Measurements from ENCODE around the gene PTPN14. TPM values are rescaled to one million over a fixed set of nuclear protein-coding genes. Genes with fewer than 3 reads are reported as not detected.
"Not testable (repeated sequence)": the region's sequence is repeated elsewhere in the genome, so short reads cannot be mapped to it uniquely, and the experiment has no call there.

PTPN14 gene
- total RNA-seq, 2 donors from 2014 or later = 9.8 to 11.8 TPM

DNA sequence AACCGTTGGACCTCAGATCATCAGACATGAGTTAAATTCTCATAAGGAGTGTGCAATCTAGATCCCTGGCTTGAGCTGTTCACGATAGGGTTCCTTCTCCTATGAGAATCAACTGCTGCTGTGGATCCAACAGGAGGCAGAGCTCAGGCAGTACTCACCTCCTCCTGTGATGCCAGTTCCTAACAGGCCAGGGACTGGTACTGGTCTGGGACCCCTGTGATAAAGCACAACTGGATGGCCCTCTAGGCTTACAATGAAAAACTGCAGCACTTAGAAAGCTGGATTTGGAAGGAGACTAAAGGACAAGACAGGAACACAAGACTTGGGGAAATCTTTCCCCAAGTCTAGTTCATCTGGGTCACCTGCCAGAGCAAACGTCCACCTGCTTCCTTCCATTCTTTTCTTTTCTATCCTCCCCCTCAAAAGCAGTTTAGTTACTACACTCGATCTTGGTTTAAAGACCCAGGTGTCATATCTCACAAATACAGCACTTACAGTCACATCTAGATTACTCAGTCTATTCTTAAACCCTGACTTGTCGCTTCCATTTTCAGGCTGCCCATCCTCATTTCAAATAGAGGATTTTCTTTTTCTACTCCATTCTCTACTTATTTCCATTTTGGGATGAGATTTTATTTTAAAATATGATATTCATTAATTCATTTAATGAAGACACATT lies 59.8 kb downstream of the PTPN14 start:
- Histone ChIP-seq H3K36me3 (no peaks in the 10 kb centered on the region), H3K4me3 (no peak overlapping the region), H3K27ac (no peak overlapping the region), H3K9ac (ENCODE audit: low read depth in 2 of 2, low read length in 2 of 2) (no peak overlapping the region), H3K4me1 (no peaks in the 10 kb centered on the region), H3K27me3 (no peaks in the 10 kb centered on the region), H3K9me3 (no peaks in the 10 kb centered on the region)
- intact Hi-C loops (cut with DNase I) = no loop called here
- no peak for DNase-seq
- TF ChIP-seq, protein P1, sequence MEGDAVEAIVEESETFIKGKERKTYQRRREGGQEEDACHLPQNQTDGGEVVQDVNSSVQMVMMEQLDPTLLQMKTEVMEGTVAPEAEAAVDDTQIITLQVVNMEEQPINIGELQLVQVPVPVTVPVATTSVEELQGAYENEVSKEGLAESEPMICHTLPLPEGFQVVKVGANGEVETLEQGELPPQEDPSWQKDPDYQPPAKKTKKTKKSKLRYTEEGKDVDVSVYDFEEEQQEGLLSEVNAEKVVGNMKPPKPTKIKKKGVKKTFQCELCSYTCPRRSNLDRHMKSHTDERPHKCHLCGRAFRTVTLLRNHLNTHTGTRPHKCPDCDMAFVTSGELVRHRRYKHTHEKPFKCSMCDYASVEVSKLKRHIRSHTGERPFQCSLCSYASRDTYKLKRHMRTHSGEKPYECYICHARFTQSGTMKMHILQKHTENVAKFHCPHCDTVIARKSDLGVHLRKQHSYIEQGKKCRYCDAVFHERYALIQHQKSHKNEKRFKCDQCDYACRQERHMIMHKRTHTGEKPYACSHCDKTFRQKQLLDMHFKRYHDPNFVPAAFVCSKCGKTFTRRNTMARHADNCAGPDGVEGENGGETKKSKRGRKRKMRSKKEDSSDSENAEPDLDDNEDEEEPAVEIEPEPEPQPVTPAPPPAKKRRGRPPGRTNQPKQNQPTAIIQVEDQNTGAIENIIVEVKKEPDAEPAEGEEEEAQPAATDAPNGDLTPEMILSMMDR (IDR thresholded peaks at IDR 0.05) = no peak

DNA sequence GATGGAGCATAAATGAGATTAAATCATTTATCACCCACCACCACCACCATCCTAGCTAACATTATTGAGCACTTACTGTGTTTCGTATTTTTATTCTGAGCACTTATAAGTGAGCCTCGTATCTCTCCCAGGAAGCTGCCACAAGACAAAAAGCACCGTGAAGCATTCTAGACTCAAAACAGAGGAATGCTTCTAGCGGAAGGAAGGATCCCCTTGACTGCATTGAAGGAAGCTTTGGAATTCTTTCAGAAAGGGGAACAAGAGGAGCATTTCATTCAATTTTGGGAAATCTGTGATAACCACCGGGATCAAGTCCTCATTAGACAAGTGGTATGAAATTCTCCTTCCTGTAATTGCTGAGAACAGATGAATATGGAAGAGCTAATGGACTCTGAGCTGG lies 66.3 kb downstream of the PTPN14 start:
- no peaks in the 10 kb centered on the region for H3K4me1 ChIP-seq
- no peaks in the 10 kb centered on the region for H3K27me3 ChIP-seq
- no peak overlapping the region for H3K4me3 ChIP-seq
- no peak for DNase-seq
- TF ChIP-seq, protein P1 (IDR thresholded peaks at IDR 0.05) = no peak
- H3K27ac ChIP-seq = no peak overlapping the region
- H3K36me3 ChIP-seq = no peaks in the 10 kb centered on the region
- H3K9ac ChIP-seq (ENCODE audit: low read depth in 2 of 2, low read length in 2 of 2) = no peak overlapping the region
- intact Hi-C loops (cut with DNase I) = no loop called here
- H3K9me3 ChIP-seq = no peaks in the 10 kb centered on the region

DNA sequence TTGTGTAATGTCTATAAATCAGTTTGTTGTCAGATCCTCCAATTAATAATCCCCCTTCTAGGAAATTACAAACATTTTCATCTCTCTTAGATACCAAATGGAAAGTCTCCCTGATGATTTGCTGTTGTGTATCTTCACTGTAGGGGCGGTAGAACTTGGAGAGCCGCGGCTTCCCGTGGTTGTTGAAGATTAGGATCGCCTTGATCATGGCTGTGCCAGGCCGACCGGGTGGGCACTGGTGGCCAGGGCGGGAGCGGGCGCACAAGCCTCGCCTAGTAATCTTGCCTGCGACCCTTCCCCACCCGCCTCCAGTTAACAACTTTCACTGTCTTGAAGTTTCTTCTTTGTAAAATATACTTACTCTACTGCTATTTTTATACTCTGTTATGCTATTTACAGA lies 68.2 kb downstream of the PTPN14 start:
- intact Hi-C loops (cut with DNase I); H3K4me1 ChIP-seq; H3K4me3 ChIP-seq; H3K27me3 ChIP-seq; H3K36me3 ChIP-seq; H3K9ac ChIP-seq (ENCODE audit: low read depth in 2 of 2, low read length in 2 of 2); DNase-seq; H3K9me3 ChIP-seq; H3K27ac ChIP-seq: not testable (repeated sequence)

DNA sequence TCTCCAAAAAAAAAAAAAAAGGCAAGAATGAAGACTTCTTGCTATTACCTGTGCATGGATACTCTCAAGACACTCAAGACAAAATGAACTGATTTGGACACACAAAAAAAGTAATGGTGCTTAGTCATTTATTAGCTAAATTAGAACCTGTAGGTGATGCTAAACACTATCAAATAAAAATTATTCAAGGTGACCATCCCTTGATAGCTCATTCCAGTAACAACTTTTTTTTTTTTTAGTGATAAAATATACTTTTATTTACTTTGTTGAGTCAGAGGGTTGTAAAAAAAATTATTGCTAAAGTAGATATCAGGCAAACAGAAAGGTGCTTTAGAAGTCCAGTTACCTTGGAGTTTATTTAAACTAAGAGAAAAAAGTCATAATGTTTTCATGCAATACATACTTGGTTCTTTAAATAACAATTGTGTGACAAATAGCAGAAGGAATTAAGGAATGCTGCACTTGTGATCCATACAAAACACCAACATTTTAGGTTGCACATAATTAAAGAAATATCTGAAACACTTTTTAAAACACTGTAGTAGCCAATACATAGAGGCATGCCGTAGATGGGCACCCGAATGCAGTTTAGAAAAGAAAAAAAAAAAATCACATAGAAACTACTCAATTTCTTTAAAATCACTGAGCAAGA lies 69.3 kb downstream of the PTPN14 start:
- DNase-seq; H3K4me3 ChIP-seq; H3K36me3 ChIP-seq; H3K4me1 ChIP-seq; H3K27me3 ChIP-seq; H3K27ac ChIP-seq; intact Hi-C loops (cut with DNase I); H3K9ac ChIP-seq (ENCODE audit: low read depth in 2 of 2, low read length in 2 of 2); H3K9me3 ChIP-seq: not testable (repeated sequence)

DNA sequence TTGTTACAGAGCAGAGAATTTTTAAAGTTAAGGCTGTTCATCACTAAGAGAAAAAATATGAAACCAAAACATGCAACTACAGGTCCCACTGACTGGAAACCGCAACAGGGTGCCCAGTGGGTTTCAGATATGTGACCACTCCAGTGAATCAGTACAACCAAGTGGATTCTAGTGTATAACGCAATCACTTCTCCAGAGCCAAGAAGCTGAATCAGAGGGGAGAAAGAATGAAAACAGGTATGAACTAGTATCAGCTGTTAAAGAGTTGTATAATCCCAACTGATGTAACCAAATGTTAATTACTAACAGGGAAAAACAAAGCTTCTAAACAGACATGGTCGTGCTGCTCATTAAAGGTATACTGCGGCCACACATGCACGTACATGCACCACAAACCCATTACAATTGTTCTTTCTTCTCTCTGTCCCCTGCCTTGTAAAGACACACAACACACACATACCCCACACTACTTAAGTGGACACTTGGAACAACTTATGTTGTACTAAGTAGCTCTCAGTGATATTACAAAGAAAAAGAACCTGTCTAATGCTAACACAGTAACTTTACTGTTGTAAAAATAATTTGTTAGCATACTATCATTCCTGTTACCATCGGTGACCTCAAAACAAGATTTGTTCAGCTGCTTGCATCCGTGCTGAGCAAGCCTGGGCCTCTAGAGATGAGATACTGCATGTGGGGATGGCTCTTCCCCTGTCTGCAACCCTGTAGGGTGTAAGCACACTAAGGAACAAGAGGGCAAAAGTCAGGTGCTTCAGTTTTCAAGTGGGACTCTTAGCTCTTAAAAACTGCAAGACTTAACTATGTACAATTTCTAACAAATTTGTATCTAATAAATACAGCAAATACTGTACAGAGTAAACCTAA lies 74.2 kb downstream of the PTPN14 start:
- H3K9ac ChIP-seq (ENCODE audit: low read depth in 2 of 2, low read length in 2 of 2) = no peak overlapping the region
- H3K4me1 ChIP-seq = no peaks in the 10 kb centered on the region
- TF ChIP-seq, protein P1 (IDR thresholded peaks at IDR 0.05) = no peak
- H3K4me3 ChIP-seq = no peak overlapping the region
- no peaks in the 10 kb centered on the region for H3K27me3 ChIP-seq
- H3K9me3 ChIP-seq = no peaks in the 10 kb centered on the region
- intact Hi-C loops (cut with DNase I) = no loop called here
- no peak overlapping the region for H3K27ac ChIP-seq
- DNase-seq = no peak
- H3K36me3 ChIP-seq = no peaks in the 10 kb centered on the region

DNA sequence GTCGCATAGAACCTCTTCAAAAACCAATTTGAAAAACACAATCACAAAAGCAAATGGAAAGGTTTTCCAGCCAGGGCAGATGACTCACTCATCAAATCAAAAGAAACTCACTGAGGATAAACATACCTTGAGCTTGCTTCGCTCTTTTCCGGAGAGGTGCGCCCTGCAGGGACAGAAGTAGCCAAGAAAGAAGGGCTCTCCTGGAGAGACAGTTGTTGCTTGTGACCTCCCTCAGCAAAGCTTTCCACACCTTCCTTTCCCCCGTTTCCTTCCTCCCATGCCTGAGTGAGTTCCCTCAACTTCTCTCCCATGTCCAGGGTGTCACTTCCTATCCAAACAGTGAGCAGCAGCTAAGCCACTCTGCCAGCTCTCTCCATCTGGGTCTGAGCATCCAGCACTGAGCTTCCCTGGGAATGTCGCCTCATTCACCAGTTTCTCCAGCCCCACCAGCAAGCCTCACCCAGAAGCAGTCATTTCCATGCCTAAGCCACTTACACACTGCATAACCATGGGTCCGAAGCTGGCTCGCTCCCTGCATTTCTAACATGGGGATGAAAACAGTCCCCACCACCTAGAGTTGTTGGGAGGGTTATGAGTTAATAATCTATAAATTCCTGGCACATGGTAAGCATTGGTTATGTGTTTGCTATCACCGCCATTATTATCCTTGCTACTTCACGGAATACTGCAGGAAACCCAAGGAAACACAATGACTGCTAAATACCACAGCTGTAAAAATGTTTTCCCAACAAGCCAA lies 75.0 kb downstream of the PTPN14 start:
- no peaks in the 10 kb centered on the region for H3K4me1 ChIP-seq
- H3K27ac ChIP-seq = no peak overlapping the region
- no peak for DNase-seq
- no peaks in the 10 kb centered on the region for H3K36me3 ChIP-seq
- no peaks in the 10 kb centered on the region for H3K27me3 ChIP-seq
- intact Hi-C loops (cut with DNase I) = no loop called here
- TF ChIP-seq, protein P1 (IDR thresholded peaks at IDR 0.05) = no peak
- no peak overlapping the region for H3K9ac ChIP-seq (ENCODE audit: low read depth in 2 of 2, low read length in 2 of 2)
- H3K4me3 ChIP-seq = no peak overlapping the region
- no peaks in the 10 kb centered on the region for H3K9me3 ChIP-seq
